Nephron (organoid): ENCODE results near the gene IL19.
"Not testable (repeated sequence)": the region's sequence is repeated elsewhere in the genome, so short reads cannot be mapped to it uniquely, and the experiment has no call there.

Experiments
- H3K27ac Mint-ChIP-seq, 3 experiments: 2 replicates each; pipeline ENCODE4 v1.8.0; 2020; ENCODE audit warnings: mixed read lengths in 3 of 3, mild to moderate bottlenecking in 2 of 3, moderate library complexity in 1 of 3
- H3K27me3 Mint-ChIP-seq: 2 replicates; pipeline ENCODE4 v1.8.0; 2021; ENCODE audit warnings: low read depth, mild to moderate bottlenecking, moderate library complexity, mixed read lengths
- H3K36me3 Mint-ChIP-seq: 2 replicates; pipeline ENCODE4 v1.8.0; 2020; ENCODE audit warnings: low read depth, mixed read lengths
- H3K4me1 Mint-ChIP-seq: 2 replicates; pipeline ENCODE4 v1.8.0; 2020; ENCODE audit warnings: mixed read lengths
- H3K4me3 Mint-ChIP-seq, 3 experiments: 2 replicates each; pipeline ENCODE4 v1.8.0; 2020; ENCODE audit warnings: mild to moderate bottlenecking in 3 of 3, mixed read lengths in 3 of 3, moderate library complexity in 2 of 3
- H3K9me3 Mint-ChIP-seq: 2 replicates; pipeline ENCODE4 v1.8.0; 2020; ENCODE audit warnings: mixed read lengths
- CTCF ChIP-seq, 3 experiments: fragments of 200-600 bp; sonication (generic); IDR thresholded peaks; one replicate each; pipeline ENCODE4 v1.5.0; 2021; ENCODE audit warnings: antibody characterized with exemption in 3 of 3; ENCODE audit not compliant: unreplicated experiment in 3 of 3

Gene IL19

GRCh38 chr1:206774093-206774492 is 3.5 kb downstream of the IL19 start:
- no peak overlapping the region for H3K4me3 Mint-ChIP-seq
- peaks cover 21% of the 10 kb centered on the region for H3K27me3 Mint-ChIP-seq
- TF ChIP-seq CTCF (IDR thresholded peaks at IDR 0.05; ENCODE audit: unreplicated experiment in 3 of 3) = no peak
- peaks cover 33% of the 10 kb centered on the region for H3K4me1 Mint-ChIP-seq
- no peaks in the 10 kb centered on the region for H3K9me3 Mint-ChIP-seq
- H3K36me3 Mint-ChIP-seq = no peaks in the 10 kb centered on the region
- no peak overlapping the region for H3K27ac Mint-ChIP-seq

- Mint-ChIP-seq H3K36me3 (no peaks in the 10 kb centered on the region), H3K4me3 (no peak overlapping the region), H3K4me1 (peaks cover 15% of the 10 kb centered on the region), H3K9me3 (no peaks in the 10 kb centered on the region), H3K27me3 (peaks cover 13% of the 10 kb centered on the region), H3K27ac (no peak overlapping the region)
- no peak for TF ChIP-seq CTCF (IDR thresholded peaks at IDR 0.05; ENCODE audit: unreplicated experiment in 3 of 3)
These were observed 5.7 kb downstream of the IL19 start for GRCh38 chr1:206776229-206776628.

- Mint-ChIP-seq H3K27me3 (peaks cover 9% of the 10 kb centered on the region), H3K27ac (no peak overlapping the region), H3K4me1 (no peaks in the 10 kb centered on the region), H3K9me3 (no peaks in the 10 kb centered on the region), H3K36me3 (no peaks in the 10 kb centered on the region), H3K4me3 (no peak overlapping the region)
- no peak for TF ChIP-seq CTCF (IDR thresholded peaks at IDR 0.05; ENCODE audit: unreplicated experiment in 3 of 3)
These were observed 7.5 kb downstream of the IL19 start for GRCh38 chr1:206778031-206778430.

GRCh38 chr1:206778911-206779310 is 8.3 kb downstream of the IL19 start:
- H3K27me3 Mint-ChIP-seq, H3K36me3 Mint-ChIP-seq, H3K9me3 Mint-ChIP-seq, H3K4me1 Mint-ChIP-seq, H3K4me3 Mint-ChIP-seq, H3K27ac Mint-ChIP-seq: not testable (repeated sequence)

GRCh38 chr1:206779638-206780037 is 9.1 kb downstream of the IL19 start:
- no peak overlapping the region for H3K4me3 Mint-ChIP-seq
- H3K27me3 Mint-ChIP-seq = peaks cover 9% of the 10 kb centered on the region
- H3K36me3 Mint-ChIP-seq = no peaks in the 10 kb centered on the region
- H3K9me3 Mint-ChIP-seq = no peaks in the 10 kb centered on the region
- H3K4me1 Mint-ChIP-seq = no peaks in the 10 kb centered on the region
- TF ChIP-seq CTCF (IDR thresholded peaks at IDR 0.05; ENCODE audit: unreplicated experiment in 3 of 3) = no peak
- no peak overlapping the region for H3K27ac Mint-ChIP-seq

- H3K4me1 Mint-ChIP-seq = no peaks in the 10 kb centered on the region
- H3K27me3 Mint-ChIP-seq = peaks cover 2% of the 10 kb centered on the region
- H3K9me3 Mint-ChIP-seq = no peaks in the 10 kb centered on the region
- no peak for TF ChIP-seq CTCF (IDR thresholded peaks at IDR 0.05; ENCODE audit: unreplicated experiment in 3 of 3)
- H3K36me3 Mint-ChIP-seq = no peaks in the 10 kb centered on the region
- H3K4me3 Mint-ChIP-seq = no peak overlapping the region
- no peak overlapping the region for H3K27ac Mint-ChIP-seq
These were observed 11.9 kb downstream of the IL19 start for GRCh38 chr1:206782448-206782847.
